Stimulated activated CD4-positive, alpha-beta T cell treated with anti-CD3 and anti-CD28 coated beads, Interleukin-1b, Interleukin-23, amount 100 ng/mL, for 24 hours (primary cell): Measurements from ENCODE around the gene SLC4A3.

Experiments used
- DNase-seq, 4 experiments: peaks; one replicate each; pipeline ENCODE4 v3.0.0-alpha.2; 2020; ENCODE audit warnings: low read depth in 4 of 4, low spot score in 1 of 4

SLC4A3 gene

GRCh38 chr2:219632760-219633105, 5.3 kb downstream of the SLC4A3 start:
- DNase-seq: no peak

- DNase-seq: no peak
These were observed 6.0 kb downstream of the SLC4A3 start for GRCh38 chr2:219633276-219634065.

- DNase-seq: no peak
These were observed 6.9 kb downstream of the SLC4A3 start for GRCh38 chr2:219634171-219634940.

- DNase-seq: no peak
These were observed 7.7 kb downstream of the SLC4A3 start for GRCh38 chr2:219634951-219635751.

- DNase-seq: no peak
These were observed 8.9 kb downstream of the SLC4A3 start for GRCh38 chr2:219636144-219636915.

- DNase-seq: no peak
These were observed 9.8 kb downstream of the SLC4A3 start for GRCh38 chr2:219636941-219637841.

GRCh38 chr2:219637842-219638185, 10.4 kb downstream of the SLC4A3 start:
- no peak for DNase-seq

- DNase-seq: no peak
These were observed 11.0 kb downstream of the SLC4A3 start for GRCh38 chr2:219638217-219638947.

GRCh38 chr2:219638948-219639755, 11.7 kb downstream of the SLC4A3 start:
- DNase-seq: no peak

GRCh38 chr2:219641390-219642068, 14.1 kb downstream of the SLC4A3 start:
- no peak for DNase-seq

- no peak for DNase-seq
These were observed 14.6 kb downstream of the SLC4A3 start for GRCh38 chr2:219642069-219642454.

GRCh38 chr2:219642465-219643083, 15.1 kb downstream of the SLC4A3 start:
- DNase-seq: peak; percentile 63 to 85 (median 76)

GRCh38 chr2:219643084-219643473, 15.6 kb downstream of the SLC4A3 start:
- DNase-seq: no peak

- no peak for DNase-seq
These were observed 16.5 kb downstream of the SLC4A3 start for GRCh38 chr2:219643788-219644398.

- no peak for DNase-seq
These were observed 17.5 kb downstream of the SLC4A3 start for GRCh38 chr2:219644801-219645480.
